C4-2B (cell line): ENCODE data around the gene ANAPC4.

ENCODE experiments used
- H3K27ac ChIP-seq: fragments of 450-650 bp; 2 replicates; pipeline ENCODE4 v1.5.1; 2017
- ZFX ChIP-seq: fragments of 450-650 bp; IDR thresholded peaks from 2 replicates; pipeline ENCODE4 v1.6.1; 2017
- TF ChIP-seq, protein P1 (sequence below): fragments of 450-650 bp; conservative IDR thresholded peaks from 2 replicates; pipeline ENCODE4 v1.5.1; 2017; ENCODE audit warnings: mild to moderate bottlenecking

ANAPC4 gene

DNA sequence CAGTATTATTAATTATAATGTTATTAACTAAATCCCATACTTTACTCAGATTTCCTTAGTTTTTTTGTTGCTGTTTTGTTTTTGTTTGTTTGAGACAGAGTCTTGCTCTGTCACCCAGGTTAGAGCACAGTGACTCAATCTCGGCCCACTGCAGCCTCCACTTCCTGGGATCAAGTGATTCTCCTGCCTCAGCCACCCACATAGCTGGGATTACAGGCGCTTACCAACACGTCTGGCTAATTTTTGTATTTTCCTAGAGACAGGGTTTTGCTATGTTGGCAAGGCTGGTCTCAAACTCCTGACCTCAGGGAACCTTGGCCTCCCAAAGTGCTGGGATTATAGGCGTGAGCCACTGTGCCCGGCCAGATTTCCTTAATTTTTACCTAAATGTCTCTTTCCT is 72.2 kb downstream of the ANAPC4 start:
- no peak overlapping the region for H3K27ac ChIP-seq
- no peak for TF ChIP-seq ZFX
- TF ChIP-seq, protein P1, sequence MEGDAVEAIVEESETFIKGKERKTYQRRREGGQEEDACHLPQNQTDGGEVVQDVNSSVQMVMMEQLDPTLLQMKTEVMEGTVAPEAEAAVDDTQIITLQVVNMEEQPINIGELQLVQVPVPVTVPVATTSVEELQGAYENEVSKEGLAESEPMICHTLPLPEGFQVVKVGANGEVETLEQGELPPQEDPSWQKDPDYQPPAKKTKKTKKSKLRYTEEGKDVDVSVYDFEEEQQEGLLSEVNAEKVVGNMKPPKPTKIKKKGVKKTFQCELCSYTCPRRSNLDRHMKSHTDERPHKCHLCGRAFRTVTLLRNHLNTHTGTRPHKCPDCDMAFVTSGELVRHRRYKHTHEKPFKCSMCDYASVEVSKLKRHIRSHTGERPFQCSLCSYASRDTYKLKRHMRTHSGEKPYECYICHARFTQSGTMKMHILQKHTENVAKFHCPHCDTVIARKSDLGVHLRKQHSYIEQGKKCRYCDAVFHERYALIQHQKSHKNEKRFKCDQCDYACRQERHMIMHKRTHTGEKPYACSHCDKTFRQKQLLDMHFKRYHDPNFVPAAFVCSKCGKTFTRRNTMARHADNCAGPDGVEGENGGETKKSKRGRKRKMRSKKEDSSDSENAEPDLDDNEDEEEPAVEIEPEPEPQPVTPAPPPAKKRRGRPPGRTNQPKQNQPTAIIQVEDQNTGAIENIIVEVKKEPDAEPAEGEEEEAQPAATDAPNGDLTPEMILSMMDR = no peak

DNA sequence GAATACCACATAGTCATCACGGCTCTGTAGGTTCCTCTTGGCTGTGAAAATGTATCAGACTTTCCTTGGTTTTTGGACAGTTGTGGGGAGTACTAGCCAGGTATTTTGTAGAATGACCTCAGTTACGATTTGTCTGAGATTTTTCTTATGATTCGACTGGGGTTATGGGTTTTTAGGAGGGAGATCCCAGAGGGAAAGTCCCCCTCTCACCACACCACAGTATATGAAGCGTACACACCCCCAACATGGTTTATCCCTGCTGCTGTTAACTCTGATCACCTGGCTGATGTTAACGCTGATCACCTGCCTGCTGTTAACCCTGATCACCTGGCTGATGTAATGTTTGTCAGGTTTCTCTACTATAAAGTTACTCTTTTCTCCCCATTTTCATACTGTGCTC is 72.6 kb downstream of the ANAPC4 start:
- no peak overlapping the region for H3K27ac ChIP-seq
- TF ChIP-seq ZFX = no peak
- TF ChIP-seq, protein P1 = no peak

DNA sequence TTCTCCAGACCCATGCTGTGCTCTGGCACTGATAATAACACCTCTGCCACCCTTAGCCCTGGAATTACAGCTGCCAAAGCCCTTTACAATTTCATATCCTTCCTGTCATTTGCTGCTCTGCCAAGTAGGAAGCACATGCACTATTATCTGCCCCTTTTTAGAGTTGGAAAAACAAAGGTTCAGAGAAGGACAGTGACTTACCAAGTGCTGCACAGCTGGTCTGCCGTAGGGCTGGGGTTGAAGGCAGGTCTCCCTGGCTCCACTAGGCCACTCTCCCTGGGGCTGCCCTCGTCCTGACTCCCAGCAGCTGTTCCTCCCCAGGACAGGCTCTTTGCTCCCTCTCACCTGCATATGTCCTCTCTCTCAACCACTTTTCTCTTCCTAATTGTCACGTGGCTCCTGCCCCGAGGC is 73.4 kb downstream of the ANAPC4 start:
- TF ChIP-seq, protein P1 = no peak
- TF ChIP-seq ZFX = no peak
- H3K27ac ChIP-seq = no peak overlapping the region

DNA sequence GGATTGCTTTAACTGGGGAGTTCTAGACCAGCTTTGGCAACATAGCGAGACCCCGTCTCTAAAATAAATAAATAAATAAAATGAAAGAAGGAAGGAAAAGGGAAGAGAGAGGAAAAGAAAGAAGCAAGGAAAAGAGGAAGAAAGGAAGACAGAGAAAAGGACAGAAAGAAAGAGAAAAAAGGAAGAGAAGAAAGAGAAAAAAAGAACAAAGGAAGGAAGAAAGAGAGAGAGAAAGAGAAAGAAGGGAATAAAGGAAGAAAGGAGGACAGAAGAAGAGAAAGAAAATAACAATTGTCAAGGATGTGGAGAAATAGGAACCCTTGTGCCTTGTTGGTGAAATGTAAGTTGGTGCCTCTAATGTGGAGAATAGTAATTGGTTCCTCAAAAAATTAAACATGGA is 74.6 kb downstream of the ANAPC4 start:
- TF ChIP-seq, protein P1 = no peak
- no peak for TF ChIP-seq ZFX
- no peak overlapping the region for H3K27ac ChIP-seq

DNA sequence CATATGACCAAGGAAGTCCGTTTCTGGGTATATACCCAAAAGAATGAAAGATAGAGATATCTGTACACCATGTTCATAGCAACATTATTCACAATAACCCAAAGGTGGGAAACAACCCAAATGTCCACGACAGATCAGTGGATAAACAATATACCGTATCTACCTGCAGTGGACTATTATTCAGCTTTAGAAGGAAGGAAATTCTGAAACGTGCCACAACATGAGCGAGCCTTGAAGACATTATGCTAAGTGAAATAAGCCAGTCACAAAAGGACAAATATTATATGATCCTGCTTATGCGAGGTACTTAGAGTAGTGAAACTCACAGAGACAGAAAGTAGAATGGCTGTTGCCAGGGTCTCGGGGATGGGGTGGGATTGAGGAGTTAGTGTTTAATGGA is 75.0 kb downstream of the ANAPC4 start:
- TF ChIP-seq, protein P1 = no peak
- TF ChIP-seq ZFX = no peak
- H3K27ac ChIP-seq = no peak overlapping the region

DNA sequence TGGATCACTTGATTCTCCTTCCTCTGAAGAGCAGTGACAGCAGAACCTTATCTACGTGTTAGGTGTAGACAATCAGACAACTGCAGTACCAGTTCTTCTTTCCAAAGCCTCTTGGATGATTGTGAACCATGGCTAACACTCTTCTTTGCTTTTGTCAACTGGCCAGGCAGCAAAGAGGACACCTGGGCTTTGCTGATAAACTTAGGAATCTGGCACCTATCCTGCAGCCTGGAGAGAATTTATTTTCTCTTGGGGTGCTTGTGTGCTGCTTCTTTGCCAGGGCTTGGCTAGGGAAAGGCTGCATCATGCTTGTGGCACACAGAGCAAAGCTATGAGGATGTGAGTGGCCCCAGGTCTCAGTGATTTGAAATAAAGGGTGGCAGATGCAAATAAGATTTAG is 77.4 kb downstream of the ANAPC4 start:
- no peak overlapping the region for H3K27ac ChIP-seq
- TF ChIP-seq, protein P1 = no peak
- TF ChIP-seq ZFX = no peak

DNA sequence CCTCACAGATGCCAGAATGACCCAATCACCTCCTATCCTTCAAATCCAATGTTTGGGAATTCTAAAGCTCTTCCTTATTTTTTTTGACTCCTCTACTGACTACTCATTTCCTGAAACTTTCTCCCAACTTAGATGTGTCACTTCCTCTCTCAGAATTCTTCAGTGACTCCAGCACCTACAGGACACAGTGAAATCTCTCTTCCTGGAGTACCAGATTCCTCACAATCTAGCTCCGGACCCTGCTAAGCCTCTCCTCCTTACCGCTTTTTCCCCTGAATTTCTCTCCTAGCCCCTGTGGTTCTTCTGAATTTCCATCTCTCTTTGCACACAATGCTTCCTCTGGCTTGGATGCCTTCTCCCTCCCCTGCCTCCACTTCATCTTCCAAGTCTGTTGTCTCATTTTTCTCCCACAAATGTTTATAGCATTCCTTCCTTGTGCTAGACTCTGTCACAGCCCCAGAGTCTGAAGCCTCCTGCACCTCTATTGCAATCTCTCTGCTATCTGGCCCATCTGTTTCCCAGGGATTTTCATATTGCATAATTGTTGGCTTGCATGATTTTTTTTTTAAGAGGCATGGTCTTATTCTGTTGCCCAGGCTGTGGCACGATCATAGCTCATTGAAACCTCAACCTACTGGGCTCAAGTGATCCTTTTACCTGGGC is 80.1 kb downstream of the ANAPC4 start:
- TF ChIP-seq, protein P1 = no peak
- TF ChIP-seq ZFX = no peak
- no peak overlapping the region for H3K27ac ChIP-seq
